Esophagus mucosa (tissue), 1 donor: ENCODE data around the gene NEK8. TPM values are rescaled to one million over a fixed set of nuclear protein-coding genes. Genes with fewer than 3 reads are reported as not detected.

Source experiments
- ATAC-seq: fragments of 200-7000 bp; cut with Tn5 transposase; one replicate; pipeline ENCODE4 v1.9.1; 2020
- total RNA-seq: library from RNA; stranded (reverse); gene quantifications from one replicate; pipeline ENCODE4 v1.2.4, GENCODE V29; 2023
- donor health status: DM: yes; HTN: yes; CAD: no.

NEK8 gene
- total RNA-seq: 3.9 TPM

- ATAC-seq: peak; percentile 76
Measured at GRCh38 chr17:28728364-28729200, at the start of gene NEK8. Gene NEK8 (plus strand): TSS chr17:28728788. CDS start chr17:28728814, 26 bp downstream.

- ATAC-seq: no peak
Measured at GRCh38 chr17:28682655-28683054, 45.9 kb upstream of the NEK8 start.

GRCh38 chr17:28684963-28685362, 43.6 kb upstream of the NEK8 start:
- no peak for ATAC-seq

DNA sequence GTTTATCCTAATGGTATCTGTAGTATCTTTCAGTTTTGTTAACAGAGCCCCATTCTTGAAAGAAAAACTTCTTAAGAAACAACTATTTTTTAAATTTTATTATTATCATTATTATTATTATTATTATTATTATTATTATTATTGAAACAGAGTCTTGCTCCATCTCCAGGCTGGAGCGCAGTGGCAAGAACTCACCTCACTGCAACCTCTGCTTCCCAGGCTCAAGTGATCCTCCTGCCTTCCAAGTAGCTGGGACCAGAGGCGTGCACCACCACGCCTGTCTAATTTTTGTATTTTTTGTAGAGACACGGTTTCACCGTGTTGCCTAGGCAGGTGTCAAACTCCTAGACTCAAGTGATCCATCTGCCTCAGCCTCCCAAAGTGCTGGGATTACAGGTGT, 43.2 kb upstream of the NEK8 start:
- no peak for ATAC-seq

- peak; percentile 58 for ATAC-seq
Measured at GRCh38 chr17:28686296-28686695, 42.3 kb upstream of the NEK8 start.

GRCh38 chr17:28688481-28688880, 40.1 kb upstream of the NEK8 start:
- ATAC-seq: no peak

DNA sequence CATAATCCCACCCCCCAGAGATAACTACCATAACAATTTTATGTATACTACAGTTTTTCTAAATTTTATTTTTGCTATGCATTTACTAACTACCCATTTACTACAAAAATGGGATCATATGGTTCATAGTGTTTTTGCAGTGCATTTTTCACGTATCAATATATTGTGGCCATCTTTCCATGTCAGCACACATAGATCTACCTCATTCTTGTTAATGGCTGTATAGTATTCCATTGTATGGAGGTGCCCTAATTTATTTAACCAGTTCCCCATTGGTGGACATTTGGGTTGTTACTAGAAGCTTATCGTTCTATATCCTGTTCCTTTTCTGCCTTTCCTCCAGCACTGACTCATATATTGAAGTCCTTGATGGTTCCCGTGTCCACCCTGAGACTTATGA, 39.6 kb upstream of the NEK8 start:
- no peak for ATAC-seq

- ATAC-seq: peak; percentile 21
Measured at GRCh38 chr17:28693869-28694268, 34.7 kb upstream of the NEK8 start.

GRCh38 chr17:28698253-28698941, 30.2 kb upstream of the NEK8 start:
- ATAC-seq: no peak

GRCh38 chr17:28700278-28700677, 28.3 kb upstream of the NEK8 start:
- no peak for ATAC-seq

DNA sequence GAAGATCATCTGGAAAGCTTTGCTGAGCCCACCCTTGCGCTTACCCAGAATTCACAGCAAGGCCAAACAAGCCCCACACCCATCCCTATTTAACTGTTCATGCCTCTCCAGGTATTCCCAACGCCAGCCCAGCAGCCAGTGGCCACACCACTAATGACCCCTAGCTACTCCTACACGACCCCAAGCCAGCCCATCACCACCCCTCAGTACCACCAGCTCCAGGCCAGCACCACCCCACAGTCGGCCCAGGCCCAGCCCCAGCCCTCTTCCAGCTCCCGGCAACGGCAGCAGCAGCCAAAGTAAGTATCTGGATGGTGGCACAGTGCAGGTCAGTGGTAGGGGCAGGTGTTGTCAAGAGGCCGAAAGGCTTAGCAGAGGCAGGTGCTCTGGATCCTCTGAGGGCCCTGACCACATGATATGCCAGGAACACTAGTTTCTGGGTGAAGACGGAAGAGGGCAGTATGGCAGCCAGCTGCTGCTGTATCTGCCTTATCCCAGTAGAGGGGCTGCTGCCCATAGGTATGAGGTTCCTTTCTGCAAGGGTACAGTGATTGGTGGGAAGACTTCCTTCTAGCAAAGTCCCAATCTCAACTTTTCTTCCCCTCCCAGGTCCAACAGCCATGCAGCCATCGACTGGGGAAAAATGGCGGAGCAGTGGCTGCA, 27.6 kb upstream of the NEK8 start:
- no peak for ATAC-seq

GRCh38 chr17:28702026-28702751, 26.4 kb upstream of the NEK8 start:
- ATAC-seq: no peak

GRCh38 chr17:28702752-28703150, 25.8 kb upstream of the NEK8 start:
- no peak for ATAC-seq

DNA sequence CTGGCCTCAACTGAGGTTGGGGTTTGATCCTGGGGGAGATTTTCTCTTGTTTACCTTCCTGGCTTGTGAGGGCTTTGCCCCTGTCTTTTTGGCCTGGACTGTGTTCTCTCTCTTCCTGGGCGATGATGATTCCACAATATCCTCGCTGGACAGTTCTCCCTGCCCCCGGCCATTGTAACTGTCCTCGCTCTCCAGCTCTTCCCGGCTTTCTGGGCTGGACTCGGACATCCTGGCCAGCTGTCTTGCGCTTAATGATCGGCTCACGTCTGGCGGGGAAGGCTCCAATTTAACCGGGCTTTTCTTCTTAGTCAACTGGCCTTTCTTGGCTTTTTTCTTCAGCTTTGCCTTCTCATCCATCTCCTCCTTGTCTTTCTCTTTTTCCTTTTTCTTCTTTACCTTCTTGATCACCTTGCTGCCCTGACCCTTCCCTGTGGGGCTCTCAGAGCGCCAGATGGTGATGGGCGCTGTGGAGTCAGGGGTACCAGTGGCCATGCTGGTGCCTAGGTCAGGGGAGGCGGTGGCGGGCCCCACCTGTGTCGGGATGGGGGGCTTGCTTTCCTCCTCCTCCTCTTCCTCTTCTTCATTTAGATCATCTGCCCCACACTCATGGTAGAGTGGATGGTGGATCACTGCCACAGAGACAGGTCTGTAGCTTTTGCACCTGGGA, 24.9 kb upstream of the NEK8 start:
- ATAC-seq: no peak

GRCh38 chr17:28704219-28704858, 24.2 kb upstream of the NEK8 start:
- no peak for ATAC-seq

- no peak for ATAC-seq
Measured at GRCh38 chr17:28705074-28705659, 23.4 kb upstream of the NEK8 start.

- no peak for ATAC-seq
Measured at GRCh38 chr17:28705728-28706334, 22.8 kb upstream of the NEK8 start.

DNA sequence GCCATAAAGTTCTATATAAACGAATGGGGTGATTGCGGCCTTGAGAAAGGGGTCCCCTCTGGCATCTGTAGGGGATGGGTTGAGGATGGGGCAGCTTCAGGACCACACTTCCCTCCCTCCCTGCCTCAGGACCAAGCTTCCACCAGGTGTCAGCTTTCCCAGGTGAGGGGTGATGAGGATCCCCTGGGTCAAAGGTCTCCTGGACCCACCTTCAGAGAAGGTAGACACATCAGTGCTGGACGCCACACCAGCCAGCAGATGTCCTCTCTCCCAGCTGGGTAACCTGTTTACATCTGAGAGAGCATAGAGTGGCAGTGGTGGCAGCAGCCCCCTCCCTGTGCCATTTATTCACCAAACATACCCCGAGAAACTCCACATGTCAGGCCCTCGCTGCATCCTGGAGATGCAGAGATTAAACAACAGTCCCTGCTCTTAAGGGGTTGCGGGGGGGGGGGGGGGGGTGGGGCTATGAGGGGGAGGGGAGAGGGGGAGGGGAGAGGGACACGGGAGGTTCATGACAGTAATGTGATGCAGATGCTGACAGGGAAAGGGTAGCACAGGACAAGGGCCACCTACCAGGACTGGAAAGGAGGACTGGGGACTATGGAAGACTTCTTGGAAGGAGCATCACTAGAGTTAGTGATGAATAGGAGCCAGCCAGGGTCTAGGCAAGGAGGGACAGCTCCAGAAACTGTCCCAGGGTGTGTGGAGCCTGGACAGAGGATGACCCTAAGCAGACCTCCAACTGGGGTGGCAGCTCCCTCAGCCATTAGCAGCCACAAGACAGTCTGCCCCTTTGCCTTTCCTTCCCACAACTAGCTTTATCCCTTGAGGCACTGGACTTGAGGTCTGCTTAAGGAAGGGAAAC, 21.9 kb upstream of the NEK8 start:
- ATAC-seq: no peak

DNA sequence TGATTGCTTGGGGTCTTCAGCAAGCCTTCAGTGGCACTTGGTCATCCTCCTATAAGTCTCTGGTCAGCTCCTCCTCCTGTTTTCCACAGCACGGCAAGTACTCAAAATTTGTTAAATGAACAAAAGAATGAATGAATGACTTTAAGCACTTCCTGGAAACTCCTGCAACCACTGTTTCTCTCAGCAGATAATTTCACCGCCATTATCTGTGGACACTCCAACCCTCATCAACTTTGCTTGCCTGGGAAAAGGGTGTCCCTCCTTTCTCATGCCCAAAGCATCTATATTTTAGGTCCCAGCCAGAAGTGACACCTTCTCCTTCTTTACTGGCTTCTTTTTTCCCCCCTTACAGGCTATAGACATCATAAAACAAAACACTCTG, 21.3 kb upstream of the NEK8 start:
- ATAC-seq: no peak
